Measurements from ENCODE around the gene NR3C1.

The NR3C1 gene

DNA sequence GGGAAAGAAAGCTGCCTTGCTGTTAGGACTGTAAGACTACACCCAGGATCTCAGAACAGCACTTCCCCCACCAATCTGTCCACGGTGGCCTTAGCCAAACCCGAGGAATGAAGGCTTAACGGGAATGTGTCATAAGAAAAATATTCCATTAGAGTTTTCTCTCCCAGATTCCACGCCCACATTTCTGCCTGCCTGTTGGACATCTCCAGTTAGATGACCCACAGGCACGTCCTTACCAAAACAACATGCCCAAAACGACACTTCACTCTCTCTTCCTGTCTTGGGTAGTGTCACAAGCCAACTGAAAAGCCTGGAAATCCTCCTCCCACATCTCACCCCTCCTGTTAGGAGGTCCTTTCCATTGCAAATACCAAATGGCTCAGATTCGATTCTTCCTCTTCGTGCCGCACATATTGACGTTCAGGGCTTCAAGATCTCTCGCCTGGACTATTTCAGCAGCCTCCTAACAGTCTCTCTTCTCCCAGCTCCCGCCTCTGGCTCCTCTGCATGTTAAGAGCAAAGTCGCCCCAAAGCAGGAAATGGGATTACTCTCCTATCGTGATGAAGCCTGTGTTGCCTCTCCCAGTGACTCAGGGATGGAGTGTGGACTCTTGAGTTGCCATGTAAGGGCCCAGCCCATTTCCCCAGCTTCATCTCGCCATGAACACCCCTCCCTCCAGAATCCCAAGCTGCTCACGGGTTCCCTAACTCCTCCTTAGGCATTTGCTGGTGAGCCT is 159.3 kb downstream of the NR3C1 start:
- FAIRE-seq (no peak), DNase-seq (ENCODE audit: insufficient read length, low spot score) (no peak)

DNA sequence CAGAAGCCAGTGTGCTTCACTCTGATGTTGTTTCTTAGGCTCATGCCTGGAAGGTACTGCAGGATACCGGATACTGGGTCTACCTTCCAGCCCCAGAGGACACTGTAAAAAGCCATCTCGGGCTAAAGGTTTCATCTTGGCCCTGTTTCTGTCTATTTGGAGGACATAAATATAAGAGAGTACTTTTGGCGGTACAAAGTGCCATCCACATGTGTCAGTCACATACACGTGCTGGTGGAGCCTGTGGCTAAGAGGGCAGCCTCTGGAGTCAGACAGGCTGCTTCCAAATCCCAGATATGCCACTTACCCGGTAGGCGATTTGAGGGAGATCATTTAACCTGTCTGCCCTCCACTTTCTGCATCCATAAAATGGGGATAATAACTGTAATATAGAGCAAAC is 160.4 kb downstream of the NR3C1 start:
- DNase-seq (ENCODE audit: insufficient read length, low spot score) (no peak), FAIRE-seq (no peak)

DNA sequence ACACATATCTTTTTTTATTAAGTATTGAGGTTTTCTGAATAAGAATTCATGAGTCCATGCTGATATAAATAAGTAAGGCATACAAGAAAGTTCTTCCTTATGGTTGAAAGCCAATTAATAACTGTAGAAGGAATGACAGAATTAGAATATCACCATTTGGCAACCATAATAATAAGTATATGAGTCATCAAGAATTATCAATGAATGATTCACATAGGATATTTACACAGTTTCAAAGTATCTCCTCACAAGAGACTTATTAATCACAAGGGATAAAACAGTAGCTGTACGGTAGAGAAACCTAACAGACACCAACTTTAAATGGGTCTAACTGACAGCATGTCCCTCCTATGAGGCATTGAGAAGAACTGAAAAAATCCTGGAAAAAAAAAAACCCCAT is 161.6 kb downstream of the NR3C1 start:
- no peak for FAIRE-seq
- DNase-seq (ENCODE audit: insufficient read length, low spot score): no peak

DNA sequence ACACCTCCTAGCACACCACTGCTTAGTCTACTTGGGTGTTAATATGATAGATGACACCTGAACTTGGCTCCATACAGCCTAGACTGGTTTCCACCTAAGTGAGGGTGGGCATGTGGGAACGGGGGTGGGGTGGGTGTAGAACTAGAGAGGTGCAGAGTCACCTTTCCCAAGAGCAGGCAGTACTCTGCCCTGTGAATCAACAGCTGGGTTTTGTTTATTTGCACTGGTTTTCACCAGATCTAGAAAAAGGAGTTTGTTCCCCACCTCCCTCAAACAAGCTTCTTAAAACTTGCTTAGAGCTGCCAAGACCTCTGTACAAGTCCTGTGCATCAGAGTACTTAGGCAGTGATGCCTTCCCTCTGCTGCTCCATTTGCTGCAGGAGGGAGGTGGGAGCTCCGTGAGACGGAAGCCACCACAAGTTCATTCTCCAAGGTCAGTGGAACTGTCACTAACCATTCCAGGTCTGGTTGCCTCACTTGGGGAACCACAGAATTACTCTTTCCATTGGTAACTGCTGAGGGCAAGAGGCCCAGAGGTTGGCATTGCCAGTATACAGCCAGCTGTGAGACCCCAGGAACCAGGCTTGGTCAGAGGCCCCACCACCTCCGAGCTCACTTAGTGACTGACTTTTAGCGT is 163.5 kb downstream of the NR3C1 start:
- no peak for DNase-seq (ENCODE audit: insufficient read length, low spot score)
- FAIRE-seq: no peak

DNA sequence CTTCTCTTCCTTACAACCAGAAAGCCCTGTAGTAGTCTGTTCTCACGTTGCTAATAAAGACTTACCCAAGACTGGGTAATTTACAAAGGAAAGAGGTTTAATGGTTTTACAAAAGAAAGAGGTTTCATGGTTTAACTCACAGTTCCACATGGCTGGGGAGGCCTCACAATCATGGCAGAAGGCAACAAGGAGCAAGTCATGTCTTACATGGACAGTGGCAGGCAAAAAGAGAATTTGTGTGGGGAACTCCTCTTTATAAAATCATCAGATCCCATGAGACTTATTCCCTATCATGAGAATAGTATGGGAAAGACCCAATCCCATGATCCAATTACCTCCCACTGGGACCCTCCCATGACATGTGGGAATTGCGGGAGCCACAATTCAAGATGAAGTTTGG is 164.9 kb downstream of the NR3C1 start:
- DNase-seq (ENCODE audit: insufficient read length, low spot score) (no peak), FAIRE-seq (no peak)

DNA sequence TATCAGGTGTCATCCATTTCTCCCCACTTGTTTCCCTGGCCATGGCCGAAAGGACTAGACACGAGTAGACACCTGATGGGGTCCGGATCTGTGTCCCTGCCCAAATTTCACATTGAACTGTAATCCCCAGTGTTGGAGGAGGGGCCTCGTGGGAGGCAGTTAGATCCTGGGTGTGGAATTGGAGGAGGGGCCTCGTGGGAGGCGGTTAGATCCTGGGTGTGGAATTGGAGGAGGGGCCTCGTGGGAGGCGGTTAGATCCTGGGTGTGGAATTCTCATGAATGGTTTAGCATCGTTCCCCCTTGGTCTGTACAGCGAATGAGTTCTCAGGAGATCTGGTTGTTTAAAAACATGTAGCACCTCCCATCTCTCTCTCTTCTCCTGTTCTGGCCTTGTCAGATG is 165.8 kb downstream of the NR3C1 start:
- FAIRE-seq (no peak), DNase-seq (ENCODE audit: insufficient read length, low spot score) (no peak)

DNA sequence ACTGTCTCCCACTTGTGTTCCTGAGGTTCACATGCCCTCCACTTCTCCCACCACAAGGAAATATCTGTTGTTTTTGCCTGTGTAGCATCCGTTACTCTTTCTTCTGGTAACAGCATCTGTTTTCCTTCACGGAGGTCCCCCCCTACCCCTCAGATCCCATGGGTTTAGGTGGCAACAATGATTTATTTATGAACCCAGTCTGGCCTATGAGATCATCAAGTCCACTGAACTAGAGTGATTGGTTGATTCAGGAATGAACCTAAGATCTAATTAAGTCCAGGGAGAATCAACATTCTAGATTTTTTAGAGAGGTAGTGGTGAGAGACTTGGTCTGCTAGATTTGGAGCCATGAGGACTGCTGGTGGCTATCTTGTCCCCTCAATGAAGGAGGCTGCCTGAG is 166.8 kb downstream of the NR3C1 start:
- no peak for DNase-seq (ENCODE audit: insufficient read length, low spot score)
- FAIRE-seq: no peak

DNA sequence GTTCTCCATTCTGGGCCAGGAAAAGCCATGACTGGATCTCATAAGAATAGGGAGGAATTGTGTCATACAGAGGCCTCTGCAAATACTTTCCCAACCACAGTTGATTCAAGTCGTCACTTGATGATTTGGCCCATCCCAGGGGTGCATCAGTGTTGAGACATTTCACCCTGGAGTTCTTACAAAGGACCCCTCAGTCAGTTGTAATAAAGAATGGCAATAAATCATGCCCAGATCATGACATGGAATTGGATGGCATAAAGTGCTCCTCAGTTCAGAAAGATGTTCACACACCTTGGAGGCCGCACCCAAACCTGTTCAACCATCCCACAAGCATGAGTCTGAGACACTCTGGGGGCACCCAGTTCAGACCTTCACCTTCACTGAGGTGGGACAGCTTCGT is 168.1 kb downstream of the NR3C1 start:
- DNase-seq (ENCODE audit: insufficient read length, low spot score): no peak
- no peak for FAIRE-seq

DNA sequence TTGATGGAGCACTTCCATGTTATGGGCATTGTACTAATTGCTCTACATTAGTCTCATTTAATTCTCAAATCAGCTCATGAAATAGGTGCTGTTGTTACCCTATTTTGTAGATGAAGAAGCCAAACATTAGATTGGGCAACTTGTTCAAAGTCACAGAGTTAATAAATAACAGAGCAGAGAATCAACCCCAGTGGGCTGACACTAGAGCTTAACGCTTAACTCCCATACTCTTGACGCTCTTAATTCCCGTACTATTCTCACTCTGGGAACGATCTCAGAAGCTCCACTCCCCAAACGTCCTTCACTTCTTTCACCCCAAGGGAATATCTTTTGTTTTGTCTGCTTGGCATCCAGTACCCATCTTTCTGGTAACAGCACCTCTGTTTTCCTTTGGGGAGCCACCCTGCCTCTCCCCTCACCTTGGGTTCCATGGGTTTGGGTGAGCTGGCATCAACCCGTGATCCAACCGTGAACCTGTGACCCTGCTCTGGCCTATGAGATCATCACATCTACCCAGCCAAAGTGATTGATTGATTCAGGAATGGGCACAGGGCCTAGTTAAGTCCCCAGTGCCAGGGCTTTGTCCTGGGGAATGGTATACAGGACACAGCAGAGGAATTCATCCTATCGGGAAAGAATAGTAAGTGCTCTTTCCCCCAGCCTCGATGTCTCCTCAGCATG is 169.2 kb downstream of the NR3C1 start:
- DNase-seq (ENCODE audit: insufficient read length, low spot score): no peak
- no peak for FAIRE-seq

DNA sequence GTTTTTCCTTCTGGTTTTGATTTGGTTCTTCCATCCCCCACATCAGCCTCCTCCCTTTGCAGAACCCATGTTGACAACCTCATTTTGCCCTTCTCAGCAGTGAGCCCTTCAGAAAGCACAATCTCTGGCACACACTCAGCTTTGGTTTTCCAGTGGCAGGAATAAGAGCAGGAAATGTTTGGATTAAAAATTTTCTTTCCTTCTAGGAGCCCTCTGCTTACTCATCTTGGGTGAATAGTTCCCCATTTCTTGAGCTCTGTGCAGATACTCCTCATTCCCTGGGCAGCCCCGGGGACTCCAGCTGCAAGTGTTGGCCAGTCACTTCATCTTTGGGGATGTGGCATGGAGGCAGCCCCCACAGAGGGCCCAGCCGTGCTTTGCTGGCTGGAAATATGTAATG is 170.5 kb downstream of the NR3C1 start:
- DNase-seq (ENCODE audit: insufficient read length, low spot score): no peak
- FAIRE-seq: peak; percentile 8

DNA sequence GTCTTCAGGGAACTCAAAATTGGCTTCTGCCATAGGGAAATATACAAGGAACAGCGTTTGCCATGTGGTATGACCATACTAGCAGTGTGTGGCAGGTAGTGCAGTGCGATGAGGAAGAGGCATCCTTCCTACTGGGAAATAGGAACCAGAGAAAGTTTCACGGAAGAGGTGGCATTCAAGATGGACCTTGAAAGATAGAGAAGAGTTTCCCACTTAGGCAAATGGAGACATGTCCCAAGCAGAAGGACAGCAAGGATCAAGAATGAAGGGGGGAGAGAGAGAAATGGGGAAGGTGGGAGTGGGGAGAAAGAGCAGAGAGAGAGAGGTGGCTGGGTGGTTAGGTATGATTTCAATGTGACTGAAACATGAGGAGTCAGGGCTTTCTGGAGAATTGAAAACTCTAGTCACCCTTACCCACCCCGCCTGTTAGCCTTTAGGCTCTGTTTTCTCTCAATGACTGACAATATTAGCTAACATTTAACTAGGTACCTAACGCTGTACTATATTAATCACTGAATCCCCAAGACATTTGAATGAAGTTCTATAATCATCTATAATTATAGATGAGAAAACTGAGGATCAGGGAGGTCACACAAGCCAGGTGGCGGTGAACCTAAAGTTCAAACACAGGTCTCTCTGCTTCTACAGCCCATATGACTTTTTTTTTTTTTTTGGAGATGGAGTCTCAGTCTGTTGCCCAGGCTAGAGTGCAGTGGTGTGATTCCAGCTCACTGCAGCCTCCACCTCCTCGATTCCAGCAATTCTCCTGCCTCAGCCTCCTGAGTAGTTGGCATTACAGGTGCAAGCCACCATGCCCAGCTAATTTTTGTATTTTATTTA is 171.3 kb downstream of the NR3C1 start:
- FAIRE-seq: peak; percentile 97
- DNase-seq (ENCODE audit: insufficient read length, low spot score): peak; percentile 30

DNA sequence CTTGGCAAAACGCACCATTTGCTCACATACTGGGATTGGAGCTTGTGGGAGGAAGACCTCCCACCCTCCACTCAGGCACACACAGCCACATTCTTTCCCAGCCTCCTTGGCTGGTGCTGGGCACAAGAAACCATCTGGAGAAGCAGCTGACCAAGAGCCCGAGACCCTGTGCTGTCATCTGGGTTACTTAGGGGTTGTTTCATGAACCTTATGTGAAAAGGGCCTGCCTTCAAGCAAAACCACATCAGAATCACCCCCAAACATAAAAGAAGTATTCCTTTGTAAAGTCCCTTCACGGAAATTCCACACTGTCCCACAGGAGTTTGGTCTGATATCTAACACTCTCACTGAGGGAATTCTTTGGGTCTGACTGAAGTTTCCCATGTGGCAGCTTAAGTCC is 172.1 kb downstream of the NR3C1 start:
- peak; percentile 23 for FAIRE-seq

DNA sequence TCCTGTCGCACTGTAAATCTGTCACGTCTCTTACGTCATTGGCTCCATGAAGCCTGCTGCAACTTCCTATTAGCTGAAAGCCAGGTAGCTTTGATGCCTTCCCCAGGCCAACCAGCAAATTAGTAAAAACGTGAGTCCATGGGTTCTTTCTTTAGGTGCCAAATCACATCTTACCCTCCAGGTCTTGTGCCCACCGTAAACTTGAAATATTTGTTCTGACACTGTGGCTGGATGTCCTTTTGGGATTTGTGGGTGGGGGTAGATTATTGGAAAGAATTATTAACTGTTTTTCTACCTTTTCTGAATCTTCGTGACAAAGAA is 172.8 kb downstream of the NR3C1 start:
- FAIRE-seq (no peak), DNase-seq (ENCODE audit: insufficient read length, low spot score) (no peak)

More for the DNA sequence above, 172.1 kb downstream of the NR3C1 start:
- DNase-seq (ENCODE audit: insufficient read length, low spot score): no peak

DNA sequence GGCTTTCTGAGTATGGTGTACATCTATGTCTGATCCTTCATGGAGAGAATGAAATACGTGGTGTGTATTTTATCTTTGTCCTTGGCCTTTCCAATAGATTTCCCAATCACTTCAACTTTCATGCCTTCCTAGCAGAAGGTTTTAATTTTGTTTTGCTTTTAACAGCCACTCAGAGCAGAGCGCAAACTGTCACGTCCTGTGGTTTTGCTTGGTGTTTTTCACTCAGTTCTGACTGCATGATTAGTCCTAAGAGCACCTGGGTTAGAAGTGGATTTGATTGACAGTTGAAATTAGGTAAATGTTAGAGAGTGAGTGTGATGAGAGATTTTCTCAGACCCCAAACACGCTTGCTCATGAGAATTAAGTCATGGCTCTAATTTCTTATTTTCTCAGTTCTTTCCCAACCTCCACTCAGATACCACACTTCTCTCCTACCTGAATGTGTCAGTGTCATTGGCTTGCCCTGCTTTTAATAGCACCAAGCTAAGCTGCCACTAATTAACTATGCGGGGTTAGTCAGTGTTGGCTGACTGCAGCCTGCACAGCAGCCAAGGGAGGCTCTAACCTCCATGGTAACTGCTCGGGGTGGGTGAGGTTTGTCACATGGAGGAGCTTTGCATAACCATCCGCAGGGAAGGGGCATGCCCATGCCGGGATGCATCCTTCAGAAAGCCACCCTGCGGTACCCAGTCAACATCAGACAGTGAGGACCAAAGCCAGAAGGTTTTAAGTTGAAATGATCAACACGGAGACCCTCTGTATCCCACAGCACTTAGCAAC is 173.4 kb downstream of the NR3C1 start:
- peak; percentile 47 for DNase-seq (ENCODE audit: insufficient read length, low spot score)
- FAIRE-seq: peak; percentile 99

DNA sequence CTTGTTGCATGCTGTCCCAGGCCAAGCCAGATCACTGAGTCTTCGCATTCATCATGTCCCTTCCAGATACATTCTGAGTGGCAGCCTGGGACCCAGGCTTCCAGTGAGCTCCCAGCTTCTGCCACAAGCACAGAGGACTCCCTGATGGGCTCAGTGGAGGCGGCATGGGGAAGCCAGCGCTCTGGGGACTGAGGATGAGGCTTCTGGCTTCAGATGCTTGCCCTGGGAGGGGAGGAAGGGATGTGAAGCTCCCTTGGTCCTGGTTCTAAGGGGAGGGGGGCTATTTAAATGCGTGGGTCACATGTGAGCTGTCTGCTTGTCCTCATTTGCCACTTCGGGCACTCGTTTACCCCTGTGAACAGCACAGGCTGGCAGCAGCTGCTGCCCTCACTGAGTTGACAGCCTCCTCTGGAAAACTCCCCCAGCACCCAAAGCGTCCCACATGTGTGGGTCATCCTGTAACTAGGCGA is 174.0 kb downstream of the NR3C1 start:
- DNase-seq (ENCODE audit: insufficient read length, low spot score) (no peak), FAIRE-seq (no peak)

DNA sequence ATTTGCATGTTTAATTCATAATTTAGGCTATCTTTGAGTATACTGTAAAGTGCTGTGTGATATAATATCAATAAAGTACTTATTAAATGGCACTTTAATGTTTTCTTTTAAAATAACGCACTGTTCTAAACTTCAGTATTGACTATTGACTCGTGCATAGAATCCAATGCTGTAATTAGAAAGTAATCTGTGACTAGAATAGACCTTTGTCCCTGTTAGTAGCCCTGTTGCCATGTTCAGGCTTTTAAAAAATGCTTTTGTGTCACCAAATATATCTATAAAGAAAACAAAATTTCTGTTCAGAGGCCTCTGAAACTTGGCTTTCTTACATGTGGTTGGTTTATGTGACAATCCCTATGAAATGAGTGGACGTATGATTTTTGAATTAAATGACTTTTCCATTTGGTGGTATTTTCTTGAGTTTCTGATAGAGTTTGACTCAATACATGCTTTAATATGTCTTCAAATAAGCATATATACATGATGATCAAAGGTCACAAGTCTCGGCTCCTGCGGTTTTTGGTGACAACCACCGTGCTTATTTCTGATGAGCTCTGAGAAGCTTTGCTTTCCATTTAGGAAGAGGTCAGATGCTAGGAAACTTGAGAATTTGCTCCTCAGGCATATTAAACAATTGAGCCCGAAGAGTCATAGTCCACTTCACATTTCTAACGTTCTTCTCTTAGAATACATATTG is 174.7 kb downstream of the NR3C1 start:
- no peak for DNase-seq (ENCODE audit: insufficient read length, low spot score)
- FAIRE-seq: peak; percentile 53
